Lower leg skin (tissue), 3 donors: ENCODE results near the gene CDO1.

Experiments
- POLR2A ChIP-seq, 2 donors: fragments of 450-650 bp; IDR thresholded peaks; one replicate each; pipeline ENCODE4 v1.6.1; 2016 to 2017; ENCODE audit warnings: antibody characterized with exemption in 2 of 2, mild to moderate bottlenecking in 1 of 2, moderate library complexity in 1 of 2
- TF ChIP-seq, protein P1 (sequence below), 3 donors: fragments of 450-650 bp; IDR thresholded peaks; one replicate each; pipeline ENCODE4 v1.5.1; 2016; ENCODE audit warnings: antibody characterized with exemption in 3 of 3, mild to moderate bottlenecking in 3 of 3, moderate library complexity in 2 of 3

DNA sequence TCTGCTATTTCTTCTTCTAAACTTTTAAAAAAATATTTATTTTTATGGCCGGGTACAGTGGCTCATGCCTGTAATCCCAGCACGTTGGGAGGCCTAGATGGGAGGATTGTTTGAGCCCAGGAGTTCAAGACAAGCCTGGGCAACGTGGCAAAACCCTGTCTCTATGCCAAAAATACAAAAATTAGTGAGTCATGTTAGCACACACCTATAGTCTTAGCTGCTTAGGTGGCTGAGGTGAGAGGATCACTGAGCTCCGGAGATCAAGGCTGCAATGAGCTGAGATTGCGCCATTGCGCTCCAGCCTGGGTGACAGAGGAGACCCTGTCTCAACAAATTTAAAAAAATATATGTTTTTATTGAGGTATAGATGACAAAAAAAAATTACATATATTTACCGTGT lies 30.8 kb upstream of the CDO1 start:
- TF ChIP-seq, protein P1, sequence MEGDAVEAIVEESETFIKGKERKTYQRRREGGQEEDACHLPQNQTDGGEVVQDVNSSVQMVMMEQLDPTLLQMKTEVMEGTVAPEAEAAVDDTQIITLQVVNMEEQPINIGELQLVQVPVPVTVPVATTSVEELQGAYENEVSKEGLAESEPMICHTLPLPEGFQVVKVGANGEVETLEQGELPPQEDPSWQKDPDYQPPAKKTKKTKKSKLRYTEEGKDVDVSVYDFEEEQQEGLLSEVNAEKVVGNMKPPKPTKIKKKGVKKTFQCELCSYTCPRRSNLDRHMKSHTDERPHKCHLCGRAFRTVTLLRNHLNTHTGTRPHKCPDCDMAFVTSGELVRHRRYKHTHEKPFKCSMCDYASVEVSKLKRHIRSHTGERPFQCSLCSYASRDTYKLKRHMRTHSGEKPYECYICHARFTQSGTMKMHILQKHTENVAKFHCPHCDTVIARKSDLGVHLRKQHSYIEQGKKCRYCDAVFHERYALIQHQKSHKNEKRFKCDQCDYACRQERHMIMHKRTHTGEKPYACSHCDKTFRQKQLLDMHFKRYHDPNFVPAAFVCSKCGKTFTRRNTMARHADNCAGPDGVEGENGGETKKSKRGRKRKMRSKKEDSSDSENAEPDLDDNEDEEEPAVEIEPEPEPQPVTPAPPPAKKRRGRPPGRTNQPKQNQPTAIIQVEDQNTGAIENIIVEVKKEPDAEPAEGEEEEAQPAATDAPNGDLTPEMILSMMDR (IDR thresholded peaks at IDR 0.05), result no peak
- no peak for TF ChIP-seq POLR2A (IDR thresholded peaks at IDR 0.05)
